ENCODE results near the gene TMA7. TPM values are rescaled to one million over a fixed set of nuclear protein-coding genes. Genes with fewer than 3 reads are reported as not detected.
"Not testable (repeated sequence)": the region's sequence is repeated elsewhere in the genome, so short reads cannot be mapped to it uniquely, and the experiment has no call there.

Gene TMA7
- polyA plus RNA-seq, 1 experiment = 316 TPM

DNA sequence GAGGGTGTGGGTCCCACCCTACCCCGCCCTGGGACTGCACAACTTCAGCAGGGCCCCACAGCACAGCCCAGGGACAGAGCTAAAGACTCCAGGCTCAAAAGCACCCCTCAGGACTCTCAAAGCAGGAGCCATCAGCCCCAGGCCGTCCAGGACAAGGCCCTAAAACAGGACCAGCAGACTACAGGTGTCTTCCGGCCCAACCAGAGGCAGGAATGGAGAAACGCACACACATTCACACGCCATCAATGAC is 32.5 kb downstream of the TMA7 start:
- DNase-seq (ENCODE audit: low read depth, low spot score) = no peak
- POLR2A ChIA-PET = interaction anchor here (0.5 to 1.6 kb wide), 3 partner anchors 77 to 217 kb away, joined by 3 to 5 read pairs (median 5); partner anchors contain the start of gene SLC26A6

DNA sequence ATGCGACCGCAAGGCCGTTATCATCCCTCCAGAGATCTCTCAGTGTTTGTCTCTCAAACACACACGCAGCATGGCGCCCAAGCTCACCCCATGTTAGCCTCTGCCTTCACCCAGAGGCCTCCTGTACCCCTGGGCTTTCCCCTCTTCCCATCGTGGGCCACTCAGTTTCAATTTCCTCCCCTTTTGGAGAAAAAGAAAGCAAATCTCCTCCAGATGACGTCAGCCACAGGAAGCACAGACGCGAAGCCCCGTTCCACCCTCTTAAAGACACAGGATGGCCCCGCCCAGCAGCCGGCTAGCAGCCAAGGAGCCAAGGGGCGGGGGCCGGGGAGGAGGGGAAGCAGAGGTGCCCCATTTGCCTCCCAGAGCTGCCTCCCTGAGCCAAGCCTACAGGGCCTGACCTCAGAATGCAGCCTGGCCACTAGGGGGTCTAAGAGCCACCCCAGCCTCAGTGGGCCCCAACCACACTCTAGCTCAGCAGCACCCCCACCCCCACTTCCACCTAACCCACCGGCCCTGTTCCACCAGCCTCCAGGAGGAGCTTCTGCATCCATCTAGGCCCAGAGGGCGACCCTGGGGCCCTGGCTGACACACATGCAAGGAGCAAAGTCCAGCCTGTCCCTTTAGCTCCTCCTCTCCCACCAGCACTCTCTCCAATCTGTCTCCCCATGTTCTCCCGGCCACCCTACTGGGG is 33.0 kb downstream of the TMA7 start:
- peak; percentile 75 for DNase-seq (ENCODE audit: low read depth, low spot score)
- Histone ChIP-seq H3K4me3 (ENCODE audit: low read depth, low read length) (peak overlapping the region; percentile 93), H3K27ac (ENCODE audit: low read depth, low read length) (peak overlapping the region; percentile 97), H3K27me3 (ENCODE audit: control insufficient read depth, insufficient read depth, low read length) (no peaks in the 10 kb centered on the region), H3K9me3 (ENCODE audit: control insufficient read depth, insufficient read depth, low read length) (no peaks in the 10 kb centered on the region; the same call in 1 of the 2 replicates)
- peak; percentile 40 for TF ChIP-seq CTCF (IDR thresholded peaks at IDR 0.05; ENCODE audit: low read depth, low read length)
- ChIA-PET CTCF (interaction anchor here (0.7 to 2.7 kb wide), 10 partner anchors 9 to 163 kb away, joined by 3 to 11 read pairs (median 3); partner anchors contain the start of gene SLC26A6), POLR2A (interaction anchor here (0.6 to 1.6 kb wide), 4 partner anchors 27 to 162 kb away, joined by 3 to 5 read pairs (median 4); partner anchors contain the start of genes ATRIP and SLC26A6)

More for the DNA sequence above, 32.5 kb downstream of the TMA7 start:
- H3K27ac ChIP-seq (ENCODE audit: low read depth, low read length) = peak overlapping the region; percentile 97
- H3K4me3 ChIP-seq (ENCODE audit: low read depth, low read length) = peak overlapping the region; percentile 93
- H3K9me3 ChIP-seq (ENCODE audit: control insufficient read depth, insufficient read depth, low read length) = no peaks in the 10 kb centered on the region; the same call in 1 of the 2 replicates
- CTCF ChIA-PET = interaction anchor here (0.7 to 2.7 kb wide), 5 partner anchors 10 to 77 kb away, joined by 3 to 11 read pairs (median 8); no protein-coding TSS in a partner anchor
- 0 out of 2 replicates have a peak, but pooled peaks have one; percentile 4 for TF ChIP-seq CTCF (IDR thresholded peaks at IDR 0.05; ENCODE audit: low read depth, low read length)
- H3K27me3 ChIP-seq (ENCODE audit: control insufficient read depth, insufficient read depth, low read length) = no peaks in the 10 kb centered on the region

DNA sequence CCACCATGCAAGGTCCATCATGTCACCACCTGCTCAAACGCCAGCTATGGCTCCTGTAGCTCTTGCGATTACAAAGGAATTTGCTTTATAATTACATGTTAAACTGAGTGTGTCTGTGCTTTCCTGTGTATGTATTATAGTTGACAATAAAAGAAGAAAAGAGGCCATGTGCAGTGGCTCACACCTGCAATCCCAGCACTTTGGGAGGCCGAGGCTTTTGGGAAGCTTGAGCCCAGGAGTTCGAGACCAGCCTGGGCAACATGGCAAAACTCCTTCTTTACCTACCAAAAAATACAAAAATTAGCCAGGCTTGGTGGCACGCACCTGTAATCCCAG is 33.5 kb downstream of the TMA7 start:
- no peak overlapping the region for H3K4me3 ChIP-seq (ENCODE audit: low read depth, low read length)
- POLR2A ChIA-PET = interaction anchor here (0.6 to 1.6 kb wide), 4 partner anchors 27 to 161 kb away, joined by 3 to 5 read pairs (median 4); partner anchors contain the start of genes ATRIP and SLC26A6
- no peaks in the 10 kb centered on the region; the same call in 1 of the 2 replicates for H3K9me3 ChIP-seq (ENCODE audit: control insufficient read depth, insufficient read depth, low read length)
- no peak for DNase-seq (ENCODE audit: low read depth, low spot score)
- CTCF ChIA-PET = interaction anchor here (0.7 to 2.7 kb wide), 11 partner anchors 9 to 162 kb away, joined by 3 to 11 read pairs (median 3); partner anchors contain the start of genes PFKFB4 and SLC26A6
- H3K27ac ChIP-seq (ENCODE audit: low read depth, low read length) = peak overlapping the region; percentile 97
- no peak for TF ChIP-seq CTCF (IDR thresholded peaks at IDR 0.05; ENCODE audit: low read depth, low read length)
- H3K27me3 ChIP-seq (ENCODE audit: control insufficient read depth, insufficient read depth, low read length) = no peaks in the 10 kb centered on the region

DNA sequence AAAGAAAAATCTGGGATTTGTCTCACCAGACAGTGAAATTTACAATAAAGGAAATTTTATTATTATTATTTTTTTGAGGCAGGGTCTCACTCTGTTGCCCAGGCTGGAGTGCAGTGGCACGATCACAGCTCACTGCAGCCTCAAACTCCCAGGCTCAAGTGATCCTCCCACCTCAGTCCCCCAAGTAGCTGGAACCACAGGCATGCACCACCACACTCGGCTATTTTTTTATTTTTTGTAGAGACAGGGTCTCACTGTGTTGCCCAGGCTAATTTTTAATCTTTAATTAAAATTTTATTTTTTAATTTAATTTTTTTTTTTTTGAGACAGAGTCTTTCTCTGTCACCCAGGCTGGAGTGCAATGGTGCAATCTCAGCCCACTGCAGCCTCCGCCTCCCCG is 34.0 kb downstream of the TMA7 start:
- DNase-seq (ENCODE audit: low read depth, low spot score); H3K27ac ChIP-seq (ENCODE audit: low read depth, low read length); H3K4me3 ChIP-seq (ENCODE audit: low read depth, low read length); H3K27me3 ChIP-seq (ENCODE audit: control insufficient read depth, insufficient read depth, low read length); H3K9me3 ChIP-seq (ENCODE audit: control insufficient read depth, insufficient read depth, low read length): not testable (repeated sequence)
- ChIA-PET POLR2A (interaction anchor here (0.7 kb wide), 1 partner anchor 84 kb away, joined by 4 read pairs; no protein-coding TSS in a partner anchor), CTCF (interaction anchor here (0.8 to 2.7 kb wide), 6 partner anchors 15 to 162 kb away, joined by 3 to 11 read pairs (median 4); partner anchors contain the start of genes PFKFB4 and SLC26A6)

DNA sequence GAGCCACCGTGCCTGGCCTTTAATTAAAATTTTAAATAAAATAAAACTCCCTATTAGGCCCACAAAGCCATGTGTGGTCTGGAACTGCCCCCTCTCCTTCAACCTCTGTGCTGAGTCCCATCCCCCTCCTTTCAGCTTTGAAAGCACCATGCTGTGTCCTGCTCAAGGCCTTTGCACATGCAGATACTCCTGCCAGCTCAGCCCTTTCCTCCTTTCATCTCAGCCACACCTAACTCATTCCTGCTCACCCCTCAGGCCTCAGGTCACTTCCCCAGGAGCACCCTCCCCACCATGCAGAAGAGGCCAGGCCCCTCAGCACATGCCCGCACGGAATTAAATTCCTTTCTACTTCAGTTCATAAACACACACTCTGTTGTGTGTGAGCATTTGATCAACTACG is 34.6 kb downstream of the TMA7 start:
- TF ChIP-seq CTCF (IDR thresholded peaks at IDR 0.05; ENCODE audit: low read depth, low read length) = no peak
- Histone ChIP-seq H3K9me3 (ENCODE audit: control insufficient read depth, insufficient read depth, low read length) (no peaks in the 10 kb centered on the region; the same call in 1 of the 2 replicates), H3K27ac (ENCODE audit: low read depth, low read length) (no peak overlapping the region), H3K4me3 (ENCODE audit: low read depth, low read length) (no peak overlapping the region), H3K27me3 (ENCODE audit: control insufficient read depth, insufficient read depth, low read length) (no peaks in the 10 kb centered on the region)
- no peak for DNase-seq (ENCODE audit: low read depth, low spot score)
- POLR2A ChIA-PET = no interaction called here
- CTCF ChIA-PET = interaction anchor here (1.3 to 2.7 kb wide), 2 partner anchors 75 to 82 kb away, joined by 4 to 11 read pairs; partner anchors contain the start of gene PFKFB4

Data from AG04450 (cell line).